SU-DHL-6 (cell line): ENCODE results near the gene TRIM66.

Experiments used
- H2AFZ ChIP-seq: fragments of 200-600 bp; sonication (generic); 2 replicates; pipeline ENCODE4 v1.6.1; 2014; ENCODE audit warnings: low read depth, mild to moderate bottlenecking, moderate library complexity, mixed read lengths, antibody characterized with exemption, low read length; ENCODE audit not compliant: severe bottlenecking
- H3F3A ChIP-seq: fragments of 200-600 bp; shearing (Covaris generic); 2 replicates; pipeline ENCODE4 v1.6.0; 2016; ENCODE audit warnings: antibody characterized with exemption, mild to moderate bottlenecking; ENCODE audit not compliant: insufficient read depth
- H3K27ac ChIP-seq: fragments of 200-600 bp; sonication (generic); 2 replicates; pipeline ENCODE4 v1.5.1; 2016; ENCODE audit warnings: low read depth, mild to moderate bottlenecking, low read length, moderate library complexity, mixed read lengths
- H3K27me3 ChIP-seq: fragments of 200-600 bp; sonication (generic), shearing (Covaris generic); 2 replicates; pipeline ENCODE4 v1.6.0; 2014; ENCODE audit warnings: mild to moderate bottlenecking, low read length
- H3K36me3 ChIP-seq: fragments of 200-600 bp; sonication (generic); 2 replicates; pipeline ENCODE4 v1.6.1; 2014; ENCODE audit warnings: mild to moderate bottlenecking, low read length, mixed read lengths
- H3K4me2 ChIP-seq: fragments of 300-600, 200-600 bp; shearing (Covaris generic), sonication (generic); 2 replicates; pipeline ENCODE4 v1.6.0; 2014; ENCODE audit warnings: low read length, low read depth, mild to moderate bottlenecking; ENCODE audit not compliant: poor library complexity, severe bottlenecking
- H3K4me3 ChIP-seq: fragments of 200-600 bp; sonication (generic); 2 replicates; pipeline ENCODE4 v1.5.1; 2014; ENCODE audit warnings: antibody characterized with exemption, low read length, mild to moderate bottlenecking, mixed read lengths; ENCODE audit not compliant: insufficient read depth, poor library complexity, severe bottlenecking
- H3K79me2 ChIP-seq: fragments of 200-600 bp; sonication (generic); 2 replicates; pipeline ENCODE4 v1.6.1; 2014; ENCODE audit warnings: mild to moderate bottlenecking, low read length, moderate library complexity; ENCODE audit not compliant: insufficient read depth
- H3K9ac ChIP-seq: fragments of 200-600 bp; sonication (generic); 2 replicates; pipeline ENCODE4 v1.7.0; 2014; ENCODE audit warnings: mild to moderate bottlenecking, low read length
- H3K9me2 ChIP-seq: fragments of 200-600 bp; sonication (generic); replicated peaks from 2 replicates; pipeline ENCODE4 v1.6.1; 2014; ENCODE audit warnings: low read length; ENCODE audit not compliant: insufficient read depth
- H3K9me3 ChIP-seq: fragments of 200-600 bp; sonication (generic); 2 replicates; pipeline ENCODE4 v1.6.1; 2014; ENCODE audit warnings: low read length, mixed read lengths; ENCODE audit not compliant: insufficient read depth
- H4K20me1 ChIP-seq: fragments of 200-600 bp; sonication (generic); 2 replicates; pipeline ENCODE4 v1.6.1; 2014; ENCODE audit warnings: low read depth, mild to moderate bottlenecking, antibody characterized with exemption, low read length, moderate library complexity, mixed read lengths
- EZH2phosphoT487 ChIP-seq: fragments of 200-600 bp; sonication (generic), shearing (Covaris generic); conservative IDR thresholded peaks from 2 replicates; pipeline ENCODE4 v1.6.1; 2018; ENCODE audit warnings: mild to moderate bottlenecking, antibody characterized with exemption, low read length, moderate library complexity, mixed read lengths
- TF ChIP-seq, protein P1 (sequence below): fragments of 200-600 bp; sonication (generic); IDR thresholded peaks from one replicate; pipeline ENCODE4 v1.5.1; 2017; ENCODE audit warnings: antibody characterized with exemption, mild to moderate bottlenecking, low read length, moderate library complexity; ENCODE audit not compliant: insufficient read depth, poor library complexity, severe bottlenecking

The TRIM66 gene

DNA sequence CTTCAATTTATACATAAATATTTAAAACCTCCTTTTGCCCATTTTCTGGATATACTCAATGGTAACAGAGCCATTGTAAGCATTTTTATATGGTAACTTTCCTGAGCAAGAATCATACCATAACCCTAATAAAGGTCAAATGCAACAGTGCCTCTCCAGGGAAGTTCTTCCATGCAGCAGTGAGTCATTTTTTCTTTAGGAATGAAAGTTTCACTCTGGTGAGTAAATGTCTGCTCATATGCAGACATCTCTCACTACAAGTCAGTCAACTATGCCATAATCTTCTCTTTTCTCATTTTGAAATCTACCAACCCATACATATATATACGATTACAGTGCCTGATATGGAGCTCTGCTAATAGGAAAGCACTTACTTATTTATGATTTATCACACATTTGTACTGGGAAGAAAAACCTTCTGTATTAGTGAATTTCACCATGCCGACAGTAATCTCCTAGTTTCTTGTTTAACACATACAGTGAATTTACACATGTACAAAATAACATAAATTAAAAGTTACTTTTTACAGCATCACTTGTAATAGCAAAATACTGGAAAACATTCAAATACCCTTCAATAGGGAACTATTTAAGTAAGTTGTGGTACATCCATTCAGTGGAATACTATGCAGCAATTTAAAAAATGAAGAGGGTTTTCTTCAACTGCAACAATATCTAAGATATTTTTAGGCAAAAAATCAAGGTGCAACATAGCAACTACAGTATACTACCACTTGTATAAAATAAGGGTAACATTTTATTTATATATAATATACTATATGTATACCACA lies 104.5 kb downstream of the TRIM66 start:
- H3K36me3 ChIP-seq, result no peaks in the 10 kb centered on the region; the same call in 1 of the 2 replicates
- H3K27ac ChIP-seq, result no peak overlapping the region
- no peak overlapping the region for H3K9ac ChIP-seq
- no peak overlapping the region for H2AFZ ChIP-seq
- TF ChIP-seq, protein P1, sequence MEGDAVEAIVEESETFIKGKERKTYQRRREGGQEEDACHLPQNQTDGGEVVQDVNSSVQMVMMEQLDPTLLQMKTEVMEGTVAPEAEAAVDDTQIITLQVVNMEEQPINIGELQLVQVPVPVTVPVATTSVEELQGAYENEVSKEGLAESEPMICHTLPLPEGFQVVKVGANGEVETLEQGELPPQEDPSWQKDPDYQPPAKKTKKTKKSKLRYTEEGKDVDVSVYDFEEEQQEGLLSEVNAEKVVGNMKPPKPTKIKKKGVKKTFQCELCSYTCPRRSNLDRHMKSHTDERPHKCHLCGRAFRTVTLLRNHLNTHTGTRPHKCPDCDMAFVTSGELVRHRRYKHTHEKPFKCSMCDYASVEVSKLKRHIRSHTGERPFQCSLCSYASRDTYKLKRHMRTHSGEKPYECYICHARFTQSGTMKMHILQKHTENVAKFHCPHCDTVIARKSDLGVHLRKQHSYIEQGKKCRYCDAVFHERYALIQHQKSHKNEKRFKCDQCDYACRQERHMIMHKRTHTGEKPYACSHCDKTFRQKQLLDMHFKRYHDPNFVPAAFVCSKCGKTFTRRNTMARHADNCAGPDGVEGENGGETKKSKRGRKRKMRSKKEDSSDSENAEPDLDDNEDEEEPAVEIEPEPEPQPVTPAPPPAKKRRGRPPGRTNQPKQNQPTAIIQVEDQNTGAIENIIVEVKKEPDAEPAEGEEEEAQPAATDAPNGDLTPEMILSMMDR, result no peak
- TF ChIP-seq EZH2phosphoT487, result no peak
- H3F3A ChIP-seq, result no peaks in the 10 kb centered on the region
- no peaks in the 10 kb centered on the region for H3K79me2 ChIP-seq
- H3K9me3 ChIP-seq, result peaks cover 5% of the 10 kb centered on the region; the same call in 1 of the 2 replicates
- H4K20me1 ChIP-seq, result no peaks in the 10 kb centered on the region
- H3K4me3 ChIP-seq, result no peak overlapping the region
- no peaks in the 10 kb centered on the region for H3K27me3 ChIP-seq
- no peak overlapping the region for H3K4me2 ChIP-seq
- H3K9me2 ChIP-seq, result no peaks in the 10 kb centered on the region

DNA sequence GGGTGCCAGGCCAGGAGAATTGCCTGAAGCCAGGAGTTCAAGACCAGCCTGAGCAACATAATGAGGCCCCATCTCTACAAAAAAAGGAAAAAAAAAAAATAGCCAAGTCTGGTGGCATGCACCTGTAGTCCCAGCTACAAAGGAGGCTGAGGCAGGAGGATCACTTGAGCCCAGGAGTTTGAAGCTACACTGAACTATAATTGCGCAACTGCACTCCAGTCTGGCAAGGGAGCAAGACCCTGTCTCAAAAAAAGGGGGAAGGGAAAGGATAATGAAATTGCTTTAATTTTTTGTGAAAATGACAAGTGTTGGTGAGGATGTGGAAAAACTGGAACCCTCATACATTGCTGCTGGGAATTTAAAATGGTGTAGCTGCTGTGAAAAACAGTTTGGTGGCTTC lies 107.7 kb downstream of the TRIM66 start:
- no peak overlapping the region for H3K9ac ChIP-seq
- no peaks in the 10 kb centered on the region for H3K27me3 ChIP-seq
- H3K4me3 ChIP-seq, result no peak overlapping the region
- H3K9me3 ChIP-seq, result peaks cover 5% of the 10 kb centered on the region; the same call in 1 of the 2 replicates
- TF ChIP-seq, protein P1, result no peak
- no peak for TF ChIP-seq EZH2phosphoT487
- H4K20me1 ChIP-seq, result no peaks in the 10 kb centered on the region
- H3K9me2 ChIP-seq, result no peaks in the 10 kb centered on the region
- H3F3A ChIP-seq, result no peaks in the 10 kb centered on the region
- no peaks in the 10 kb centered on the region for H3K79me2 ChIP-seq
- no peak overlapping the region for H3K27ac ChIP-seq
- H3K36me3 ChIP-seq, result no peaks in the 10 kb centered on the region; the same call in 1 of the 2 replicates
- no peak overlapping the region for H3K4me2 ChIP-seq
- H2AFZ ChIP-seq, result no peak overlapping the region

DNA sequence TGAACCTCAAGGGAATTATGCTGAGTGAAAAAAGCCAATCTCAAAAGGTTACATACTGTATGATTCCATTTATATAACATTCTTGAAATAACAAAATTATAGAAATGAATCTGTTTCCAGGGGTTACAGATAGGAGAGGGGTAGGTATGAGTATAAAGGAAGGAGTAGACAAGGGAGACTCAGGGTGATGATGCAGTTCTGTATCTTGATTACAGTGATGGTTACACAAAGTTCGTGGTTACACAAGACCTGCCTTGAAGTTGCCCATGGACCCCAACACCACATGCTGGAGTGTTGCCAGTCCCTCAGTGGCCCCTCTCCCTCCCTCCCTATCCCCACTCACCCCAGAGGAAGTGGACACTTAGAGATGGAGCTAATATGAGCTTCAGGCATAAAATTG lies 108.7 kb downstream of the TRIM66 start:
- no peak overlapping the region for H3K9ac ChIP-seq
- no peak overlapping the region for H3K4me3 ChIP-seq
- peaks cover 5% of the 10 kb centered on the region; the same call in 1 of the 2 replicates for H3K9me3 ChIP-seq
- no peaks in the 10 kb centered on the region for H3K27me3 ChIP-seq
- no peak overlapping the region for H3K4me2 ChIP-seq
- no peaks in the 10 kb centered on the region; the same call in 1 of the 2 replicates for H3K36me3 ChIP-seq
- H3F3A ChIP-seq, result no peaks in the 10 kb centered on the region
- TF ChIP-seq, protein P1, result no peak
- no peak for TF ChIP-seq EZH2phosphoT487
- no peak overlapping the region for H3K27ac ChIP-seq
- H4K20me1 ChIP-seq, result 0 out of 2 replicates have a peak, but pooled peaks cover 6% of the 10 kb centered on the region
- H3K9me2 ChIP-seq, result no peaks in the 10 kb centered on the region
- H3K79me2 ChIP-seq, result no peaks in the 10 kb centered on the region
- H2AFZ ChIP-seq, result no peak overlapping the region
